Bone marrow (tissue), 2 donors: Measurements from ENCODE around the gene BMP7.
"Not testable (repeated sequence)": the region's sequence is repeated elsewhere in the genome, so short reads cannot be mapped to it uniquely, and the experiment has no call there.

Experiments
- DNase-seq, 2 donors: peaks; one replicate each; lab custom pipeline; 2025; lab: John Stamatoyannopoulos, UW

BMP7 gene

GRCh38 chr20:57287901-57288300 is 21.5 kb upstream of the BMP7 start:
- no peak for DNase-seq

- DNase-seq, result no peak
Observed at GRCh38 chr20:57287007-57287880, 20.8 kb upstream of the BMP7 start.

- DNase-seq, result no peak
Observed at GRCh38 chr20:57283860-57284259, 17.4 kb upstream of the BMP7 start.

- DNase-seq, result no peak
Observed at GRCh38 chr20:57282670-57283361, 16.4 kb upstream of the BMP7 start.

- no peak for DNase-seq
Observed at GRCh38 chr20:57281900-57282299, 15.5 kb upstream of the BMP7 start.

GRCh38 chr20:57280221-57280620 is 13.8 kb upstream of the BMP7 start:
- DNase-seq, result no peak

GRCh38 chr20:57279548-57279947 is 13.1 kb upstream of the BMP7 start:
- not testable (repeated sequence) for DNase-seq

GRCh38 chr20:57278457-57278856 is 12.0 kb upstream of the BMP7 start:
- no peak for DNase-seq

GRCh38 chr20:57277398-57278105 is 11.1 kb upstream of the BMP7 start:
- no peak for DNase-seq

GRCh38 chr20:57276221-57276620 is 9.8 kb upstream of the BMP7 start:
- DNase-seq, result no peak

GRCh38 chr20:57275813-57276212 is 9.4 kb upstream of the BMP7 start:
- no peak for DNase-seq

GRCh38 chr20:57275334-57275733 is 8.9 kb upstream of the BMP7 start:
- no peak for DNase-seq

- no peak for DNase-seq
Observed at GRCh38 chr20:57274846-57275245, 8.4 kb upstream of the BMP7 start.

GRCh38 chr20:57274299-57274698 is 7.9 kb upstream of the BMP7 start:
- DNase-seq, result no peak

GRCh38 chr20:57272883-57273535 is 6.6 kb upstream of the BMP7 start:
- no peak for DNase-seq

- DNase-seq, result no peak
Observed at GRCh38 chr20:57270204-57270984, 4.0 kb upstream of the BMP7 start.

GRCh38 chr20:57269148-57269984 is 2.9 kb upstream of the BMP7 start:
- DNase-seq, result no peak

GRCh38 chr20:57268399-57269076 is 2.1 kb upstream of the BMP7 start:
- no peak for DNase-seq

GRCh38 chr20:57267158-57267821 is 849 bp upstream of the BMP7 start:
- DNase-seq, result no peak

- no peak for DNase-seq
Observed at GRCh38 chr20:57265997-57266290, 497 bp downstream of the BMP7 start.
